ENCODE results near the gene ZNF611.
"Not testable (repeated sequence)": the region's sequence is repeated elsewhere in the genome, so short reads cannot be mapped to it uniquely, and the experiment has no call there.

The ZNF611 gene

DNA sequence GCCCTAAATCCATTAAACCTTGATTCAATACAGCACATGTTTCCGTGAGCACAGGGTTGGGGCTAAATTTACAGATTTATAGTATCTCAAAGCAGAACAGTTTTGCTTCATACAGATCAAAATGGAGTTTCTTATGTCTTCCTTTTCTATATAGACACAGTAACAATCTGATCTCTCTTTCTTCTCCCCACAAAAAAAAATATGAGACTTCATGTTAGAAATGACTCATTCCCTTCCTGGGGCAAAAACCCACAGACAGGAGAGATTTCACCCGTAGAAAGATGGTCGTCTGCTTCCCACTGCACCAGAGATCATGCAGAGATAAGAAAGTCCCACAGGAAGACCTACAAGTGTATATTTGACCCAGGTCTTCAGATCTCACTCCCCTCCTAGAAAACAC, 7.7 kb upstream of the ZNF611 start:
- in situ Hi-C loops (cut with MboI; ENCODE audit: low sequenced_read_pairs, unreplicated experiment) = no loop called here
- no peak for DNase-seq (ENCODE audit: low spot score)
- TF ChIP-seq, protein P1, sequence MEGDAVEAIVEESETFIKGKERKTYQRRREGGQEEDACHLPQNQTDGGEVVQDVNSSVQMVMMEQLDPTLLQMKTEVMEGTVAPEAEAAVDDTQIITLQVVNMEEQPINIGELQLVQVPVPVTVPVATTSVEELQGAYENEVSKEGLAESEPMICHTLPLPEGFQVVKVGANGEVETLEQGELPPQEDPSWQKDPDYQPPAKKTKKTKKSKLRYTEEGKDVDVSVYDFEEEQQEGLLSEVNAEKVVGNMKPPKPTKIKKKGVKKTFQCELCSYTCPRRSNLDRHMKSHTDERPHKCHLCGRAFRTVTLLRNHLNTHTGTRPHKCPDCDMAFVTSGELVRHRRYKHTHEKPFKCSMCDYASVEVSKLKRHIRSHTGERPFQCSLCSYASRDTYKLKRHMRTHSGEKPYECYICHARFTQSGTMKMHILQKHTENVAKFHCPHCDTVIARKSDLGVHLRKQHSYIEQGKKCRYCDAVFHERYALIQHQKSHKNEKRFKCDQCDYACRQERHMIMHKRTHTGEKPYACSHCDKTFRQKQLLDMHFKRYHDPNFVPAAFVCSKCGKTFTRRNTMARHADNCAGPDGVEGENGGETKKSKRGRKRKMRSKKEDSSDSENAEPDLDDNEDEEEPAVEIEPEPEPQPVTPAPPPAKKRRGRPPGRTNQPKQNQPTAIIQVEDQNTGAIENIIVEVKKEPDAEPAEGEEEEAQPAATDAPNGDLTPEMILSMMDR (IDR thresholded peaks at IDR 0.05; ENCODE audit: borderline replicate concordance, control extremely low read depth, extremely low read depth, insufficient read depth, missing control alignments) = no peak

DNA sequence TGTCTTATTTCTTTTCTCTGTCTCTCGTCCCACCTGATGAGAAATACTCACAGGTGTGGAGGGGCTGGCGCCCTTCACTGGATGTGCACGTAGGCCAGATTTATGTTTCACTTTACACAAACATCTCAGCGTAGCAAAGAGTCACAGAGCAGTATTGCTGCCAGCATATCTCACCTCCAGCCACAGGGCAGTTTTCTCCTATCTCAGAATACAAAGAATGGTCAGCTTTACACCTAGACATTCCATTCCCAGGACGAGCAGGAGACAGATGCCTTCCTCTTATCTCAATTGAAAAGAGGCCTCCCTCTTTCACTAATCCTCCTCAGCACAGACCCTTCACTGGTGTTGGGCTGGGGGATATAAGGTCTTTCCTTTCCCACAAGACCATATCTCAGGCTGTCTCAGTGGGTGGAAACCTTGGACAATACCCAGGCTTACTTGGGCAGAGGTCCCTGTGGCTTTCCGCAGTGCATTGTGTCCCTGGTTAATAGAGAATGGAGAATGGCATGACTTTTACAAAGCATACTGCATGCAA, 7.2 kb upstream of the ZNF611 start:
- in situ Hi-C loops (cut with MboI; ENCODE audit: low sequenced_read_pairs, unreplicated experiment) = no loop called here
- TF ChIP-seq, protein P1 (IDR thresholded peaks at IDR 0.05; ENCODE audit: borderline replicate concordance, control extremely low read depth, extremely low read depth, insufficient read depth, missing control alignments) = no peak
- no peak for DNase-seq (ENCODE audit: low spot score)

DNA sequence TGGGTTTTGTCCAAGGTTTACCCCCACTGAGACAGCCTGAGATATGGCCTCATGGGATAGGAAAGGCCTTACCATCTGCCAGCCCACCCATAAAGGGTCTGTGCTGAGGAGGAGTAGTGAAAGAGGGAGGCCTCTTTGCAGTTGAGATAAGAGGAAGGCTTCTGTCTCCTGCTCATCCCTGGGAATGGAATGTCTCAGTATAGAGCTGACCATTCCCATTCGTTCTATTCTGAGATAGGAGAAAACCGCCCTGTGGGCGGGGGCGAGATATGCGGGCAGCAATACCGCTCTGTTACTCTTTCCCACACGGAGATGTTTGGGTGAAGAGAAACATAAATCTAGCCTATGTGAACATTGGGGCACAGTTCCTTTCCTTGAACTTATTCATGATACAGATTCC, 6.5 kb upstream of the ZNF611 start:
- in situ Hi-C loops (cut with MboI; ENCODE audit: low sequenced_read_pairs, unreplicated experiment) = not testable (repeated sequence)

DNA sequence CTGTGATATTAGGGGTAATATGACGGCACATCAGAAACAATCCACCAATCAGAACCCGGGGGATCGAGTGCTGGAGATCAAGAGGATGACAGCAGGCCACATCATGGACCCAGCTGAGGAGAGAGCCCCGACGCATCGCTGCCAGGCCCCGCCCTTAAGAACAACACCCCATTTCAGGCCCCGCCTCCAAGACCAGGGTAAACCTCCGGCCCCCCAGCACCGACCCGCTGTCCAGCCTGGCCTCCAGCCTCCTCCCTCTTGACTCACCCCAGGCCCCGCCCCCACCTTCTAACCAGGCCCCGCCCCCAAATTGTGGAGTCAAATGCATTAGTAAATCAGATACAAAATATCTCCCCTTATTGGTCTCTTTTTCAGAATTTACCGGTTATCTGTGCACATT, 4.7 kb upstream of the ZNF611 start:
- TF ChIP-seq, protein P1 (IDR thresholded peaks at IDR 0.05; ENCODE audit: borderline replicate concordance, control extremely low read depth, extremely low read depth, insufficient read depth, missing control alignments) = no peak
- in situ Hi-C loops (cut with MboI; ENCODE audit: low sequenced_read_pairs, unreplicated experiment) = no loop called here
- no peak for DNase-seq (ENCODE audit: low spot score)

More for the DNA sequence above, 6.5 kb upstream of the ZNF611 start:
- not testable (repeated sequence) for DNase-seq (ENCODE audit: low spot score)

DNA sequence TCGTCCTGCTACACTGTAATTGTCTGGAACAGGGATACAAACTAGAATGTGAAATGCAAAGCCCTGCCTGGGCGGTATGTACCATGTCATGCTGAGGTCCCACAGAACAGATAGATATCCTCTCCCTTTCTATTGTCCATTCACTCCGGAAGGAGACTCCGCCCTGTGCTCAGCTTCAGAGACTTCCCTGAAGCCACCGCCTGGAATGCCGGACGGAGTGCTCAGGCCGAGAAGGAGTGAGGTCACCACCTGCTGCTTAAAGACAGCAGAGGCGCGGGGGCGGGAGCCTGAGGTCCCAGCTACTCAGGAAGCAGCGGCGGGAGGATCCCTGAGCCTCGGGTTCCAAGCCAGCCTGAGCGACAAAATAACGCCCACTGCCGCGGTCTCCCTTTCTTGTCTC, 890 bp upstream of the ZNF611 start:
- DNase-seq (ENCODE audit: low spot score) = no peak
- TF ChIP-seq, protein P1 (IDR thresholded peaks at IDR 0.05; ENCODE audit: borderline replicate concordance, control extremely low read depth, extremely low read depth, insufficient read depth, missing control alignments) = no peak
- in situ Hi-C loops (cut with MboI; ENCODE audit: low sequenced_read_pairs, unreplicated experiment) = no loop called here

DNA sequence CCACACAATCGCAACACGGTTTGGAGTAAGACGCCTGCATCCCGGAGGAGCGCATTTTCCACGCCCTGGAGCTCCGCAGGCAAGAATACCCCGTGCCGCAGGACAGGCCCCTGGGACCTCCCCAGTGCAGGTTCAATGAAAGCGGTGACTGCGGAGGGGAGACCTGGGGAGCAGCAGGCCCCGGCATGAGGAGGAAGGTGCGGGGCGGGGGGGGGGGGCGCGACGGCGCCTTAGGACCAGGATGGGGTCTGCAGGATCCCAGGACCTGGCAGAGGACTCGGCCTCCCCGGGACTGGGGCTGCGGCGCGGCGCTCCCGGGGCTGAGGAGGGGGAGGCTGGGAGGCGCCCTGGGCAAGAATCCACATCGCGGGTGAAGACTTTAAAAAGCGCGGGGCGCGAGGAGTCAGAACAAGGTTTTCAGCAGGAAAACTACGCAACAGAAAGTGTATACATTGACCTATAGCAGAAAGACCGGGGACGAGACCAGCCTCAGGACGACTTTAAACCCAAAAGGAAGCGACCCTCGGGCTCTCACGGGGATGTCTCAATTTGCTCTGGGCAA, 432 bp downstream of the ZNF611 start:
- DNase-seq (ENCODE audit: low spot score) = peak; percentile 41
- TF ChIP-seq, protein P1 (IDR thresholded peaks at IDR 0.05; ENCODE audit: borderline replicate concordance, control extremely low read depth, extremely low read depth, insufficient read depth, missing control alignments) = no peak
- in situ Hi-C loops (cut with MboI; ENCODE audit: low sequenced_read_pairs, unreplicated experiment) = no loop called here

DNA sequence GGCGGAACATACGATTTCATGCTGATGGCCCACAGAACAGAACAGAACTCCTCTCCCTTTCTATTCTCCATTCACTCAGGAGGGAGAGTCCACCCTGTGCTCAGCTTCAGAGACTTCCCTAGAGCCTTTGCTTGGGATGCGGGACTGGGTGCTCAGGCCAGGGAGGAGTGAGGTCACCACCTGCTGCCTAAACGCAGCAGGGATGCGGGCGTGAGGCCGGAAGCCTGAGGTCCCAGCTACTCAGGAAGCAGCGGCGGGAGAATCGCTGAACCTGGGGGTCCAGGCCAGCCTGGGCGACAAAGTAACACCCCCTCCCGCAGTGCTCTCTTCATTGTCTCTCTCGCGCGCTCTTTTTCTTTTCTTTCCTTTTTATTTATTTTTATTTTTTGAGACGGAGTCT, 8.8 kb downstream of the ZNF611 start:
- in situ Hi-C loops (cut with MboI; ENCODE audit: low sequenced_read_pairs, unreplicated experiment); DNase-seq (ENCODE audit: low spot score): not testable (repeated sequence)

DNA sequence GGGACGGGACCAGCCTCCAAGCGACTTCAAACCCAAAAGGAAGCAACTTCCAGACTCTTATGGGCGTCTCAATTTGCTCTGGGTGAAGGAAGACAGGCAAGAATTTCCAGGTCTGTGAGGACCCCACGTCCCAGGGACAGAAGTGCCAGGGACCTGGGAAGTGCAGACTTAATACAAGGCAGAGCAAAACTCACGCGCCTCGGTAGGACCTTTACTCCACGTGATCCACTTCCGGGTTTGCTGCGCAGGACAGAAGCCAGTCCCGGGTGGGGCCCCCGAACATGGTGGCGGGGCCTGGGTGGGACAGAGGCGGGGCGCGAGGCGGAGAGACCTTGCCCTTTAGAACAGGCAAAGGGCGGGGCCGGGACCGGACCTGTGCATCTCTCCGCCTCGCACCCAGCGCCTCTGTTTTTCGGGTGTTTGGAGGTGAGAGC, 9.3 kb downstream of the ZNF611 start:
- in situ Hi-C loops (cut with MboI; ENCODE audit: low sequenced_read_pairs, unreplicated experiment) = no loop called here
- TF ChIP-seq, protein P1 (IDR thresholded peaks at IDR 0.05; ENCODE audit: borderline replicate concordance, control extremely low read depth, extremely low read depth, insufficient read depth, missing control alignments) = no peak
- DNase-seq (ENCODE audit: low spot score) = no peak
